SK-N-SH (cell line): ENCODE results near the gene CIDEA. TPM values are rescaled to one million over a fixed set of nuclear protein-coding genes. Genes with fewer than 3 reads are reported as not detected.
A peak's percentile ranks its signal among the peaks of the same experiment; 100 is the strongest.

Experiments
- CTCF ChIA-PET: fragments of 300-600, 350-600 bp; formaldehyde crosslinking; extraction: SDS; loops from one replicate; lab custom pipeline; 2021; lab: Yijun Ruan, JAX
- POLR2A ChIA-PET: fragments of 350-600 bp; sonication (Branson Sonifier 250); formaldehyde crosslinking; extraction: SDS; loops from one replicate; lab custom pipeline; 2020; ENCODE audit warnings: antibody characterized with exemption, inconsistent platforms; lab: Yijun Ruan, JAX
- DNase-seq: peaks from one replicate; pipeline ENCODE4 v3.0.0; 2012
- H2AFZ ChIP-seq: fragments of 200-600 bp; sonication (generic); 2 replicates; pipeline ENCODE4 v1.8.1; 2016; ENCODE audit warnings: antibody characterized with exemption, mild to moderate bottlenecking, low read depth
- H3F3A ChIP-seq: fragments of 200-600 bp; sonication (generic); replicated peaks from 2 replicates; pipeline ENCODE3; 2016; ENCODE audit warnings: antibody characterized with exemption, mild to moderate bottlenecking; ENCODE audit not compliant: insufficient read depth
- H3K27ac ChIP-seq, 2 experiments: fragments of 200-500 bp in 1 of 2; fragments of 200-600 bp in 1 of 2; sonication (Bioruptor generic) in 1 of 2; sonication (generic), shearing (Covaris generic) in 1 of 2; 2 replicates each; pipeline versions ENCODE4 v1.5.1 to v1.6.1; 2014 to 2016; ENCODE audit warnings: low read depth in 2 of 2, inconsistent platforms in 1 of 2, low read length in 1 of 2, mild to moderate bottlenecking in 1 of 2, mixed read lengths in 1 of 2
- H3K27me3 ChIP-seq: fragments of 200-600 bp; sonication (generic), shearing (Covaris generic); 2 replicates; pipeline ENCODE4 v1.6.1; 2016; ENCODE audit warnings: mixed run types; ENCODE audit not compliant: insufficient read depth
- H3K36me3 ChIP-seq, 2 experiments: fragments of 200-500 bp in 1 of 2; fragments of 200-600 bp in 1 of 2; sonication (Bioruptor generic) in 1 of 2; sonication (generic) in 1 of 2; replicated peaks in 1 of 2; 2 replicates each; pipeline versions ENCODE3 to v1.5.1; 2014 to 2016; ENCODE audit warnings: low read length in 1 of 2, mild to moderate bottlenecking in 1 of 2; ENCODE audit not compliant: insufficient read depth in 2 of 2, control insufficient read depth in 1 of 2
- H3K4me1 ChIP-seq, 2 experiments: fragments of 200-500 bp in 1 of 2; fragments of 200-600 bp in 1 of 2; sonication (Bioruptor generic) in 1 of 2; sonication (generic), shearing (Covaris generic) in 1 of 2; 2 replicates each; pipeline versions ENCODE4 v1.5.1 to v1.6.1; 2014 to 2016; ENCODE audit warnings: low read depth in 1 of 2, low read length in 1 of 2, mixed run types in 1 of 2; ENCODE audit not compliant: insufficient read depth in 2 of 2, control insufficient read depth in 1 of 2
- H3K4me2 ChIP-seq: fragments of 200-600 bp; sonication (generic), shearing (Covaris generic); 2 replicates; pipeline ENCODE4 v1.6.1; 2017; ENCODE audit warnings: mixed run types
- H3K4me3 ChIP-seq, 2 experiments: fragments of 200-500 bp in 1 of 2; fragments of 200-600 bp in 1 of 2; sonication (Bioruptor generic) in 1 of 2; sonication (generic), shearing (Covaris generic) in 1 of 2; 2 replicates each; pipeline versions ENCODE4 v1.5.1 to v1.8.1; 2014 to 2016; ENCODE audit warnings: low read depth in 2 of 2, inconsistent platforms in 1 of 2, low read length in 1 of 2, mild to moderate bottlenecking in 1 of 2, mixed read lengths in 1 of 2, moderate library complexity in 1 of 2
- H3K79me2 ChIP-seq: fragments of 200-600 bp; sonication (generic); 2 replicates; pipeline ENCODE4 v1.8.1; 2017; ENCODE audit warnings: mild to moderate bottlenecking; ENCODE audit not compliant: insufficient read depth
- H3K9ac ChIP-seq: fragments of 200-600 bp; sonication (generic); 2 replicates; pipeline ENCODE4 v1.6.1; 2017; ENCODE audit warnings: mixed run types
- H3K9me2 ChIP-seq: fragments of 200-600 bp; sonication (generic); 2 replicates; pipeline ENCODE4 v1.6.1; 2017; ENCODE audit warnings: mixed run types
- H3K9me3 ChIP-seq: fragments of 200-600 bp; sonication (generic); 2 replicates; pipeline ENCODE4 v1.6.1; 2017; ENCODE audit warnings: mixed run types, mild to moderate bottlenecking, moderate library complexity
- H4K20me1 ChIP-seq: fragments of 200-600 bp; sonication (generic); 2 replicates; pipeline ENCODE4 v1.6.1; 2017; ENCODE audit warnings: mild to moderate bottlenecking, mixed run types; ENCODE audit not compliant: insufficient read depth
- EP300 ChIP-seq, 2 experiments: IDR thresholded peaks; 2 replicates each; pipeline versions ENCODE4 v1.4.0 to v1.6.1; 2012; ENCODE audit warnings: borderline replicate concordance in 1 of 2, low read depth in 1 of 2, low read length in 1 of 2
- EZH2phosphoT487 ChIP-seq: fragments of 200-600 bp; sonication (generic); IDR thresholded peaks from 2 replicates; pipeline ENCODE4 v1.6.1; 2017; ENCODE audit warnings: low read depth, mixed run types, mild to moderate bottlenecking, antibody characterized with exemption, moderate library complexity, borderline replicate concordance
- FOSL2 ChIP-seq: IDR thresholded peaks from 2 replicates; pipeline ENCODE4 v1.4.0; 2012; ENCODE audit warnings: low read depth, mild to moderate bottlenecking, moderate library complexity, borderline replicate concordance
- NRF1 ChIP-seq: IDR thresholded peaks from 2 replicates; pipeline ENCODE4 v1.6.1; 2012; ENCODE audit warnings: low read depth, mild to moderate bottlenecking, low read length
- POLR2AphosphoS5 ChIP-seq: IDR thresholded peaks from 2 replicates; pipeline ENCODE4 v1.6.1; 2012; ENCODE audit warnings: low read depth, low read length
- RCOR1 ChIP-seq: fragments of 150-350 bp; IDR thresholded peaks from 2 replicates; pipeline ENCODE4 v1.6.1; 2017; ENCODE audit warnings: antibody characterized with exemption, low read length
- RXRA ChIP-seq: IDR thresholded peaks from 2 replicates; pipeline ENCODE4 v1.4.0; 2012; ENCODE audit warnings: low read depth, mild to moderate bottlenecking, borderline replicate concordance
- SIN3A ChIP-seq: IDR thresholded peaks from 2 replicates; pipeline ENCODE4 v1.6.1; 2012; ENCODE audit warnings: low read depth, mild to moderate bottlenecking, low read length, moderate library complexity, borderline replicate concordance
- TAF1 ChIP-seq: IDR thresholded peaks from 2 replicates; pipeline ENCODE4 v1.6.1; 2012; ENCODE audit warnings: low read depth, mild to moderate bottlenecking, low read length, moderate library complexity, borderline replicate concordance
- TCF12 ChIP-seq: IDR thresholded peaks from 2 replicates; pipeline ENCODE4 v1.4.0; 2012
- YY1 ChIP-seq: IDR thresholded peaks from 2 replicates; pipeline ENCODE4 v1.4.0; 2012; ENCODE audit warnings: low read depth, mild to moderate bottlenecking
- WGBS: methylation state at CpG from one replicate; pipeline ENCODE4 v1.1.6; 2017; ENCODE audit warnings: low lambda C conversion rate; 5-methylcytosine and 5-hydroxymethylcytosine counted together
- polyA plus RNA-seq, 3 experiments: library from polyadenylated mRNA; depleted of rRNA; stranded (reverse); fragments of >200 nt; gene quantifications; 2 replicates each; pipeline ENCODE4 v1.2.3, GENCODE V29; 2012
- TF ChIP-seq, protein P1 (sequence below): IDR thresholded peaks from 2 replicates; pipeline ENCODE4 v1.6.1; 2012; ENCODE audit warnings: mild to moderate bottlenecking, low read depth, low read length, moderate library complexity
- TF ChIP-seq, protein P2 (sequence below): fragments of 150-350 bp; IDR thresholded peaks from 2 replicates; pipeline ENCODE4 v1.6.1; 2017; ENCODE audit warnings: antibody characterized with exemption, low read length, low read depth, borderline replicate concordance
- TF ChIP-seq, protein P3 (sequence below): IDR thresholded peaks from 2 replicates; pipeline ENCODE4 v1.4.0; 2012; ENCODE audit warnings: low read depth, borderline replicate concordance
- TF ChIP-seq, protein P4 (sequence below): IDR thresholded peaks from 2 replicates; pipeline ENCODE4; 2012
- TF ChIP-seq, protein P5 (sequence below): IDR thresholded peaks from 2 replicates; pipeline ENCODE4 v1.4.0; 2012; ENCODE audit warnings: low read depth
- TF ChIP-seq, protein P6 (sequence below): fragments of 200-600 bp; sonication (generic); IDR thresholded peaks from 2 replicates; pipeline ENCODE4 v1.6.1; 2017; ENCODE audit warnings: antibody characterized with exemption, mild to moderate bottlenecking, moderate library complexity

The CIDEA gene
- polyA plus RNA-seq, 1 of the 3 experiments (the other 2 are of a cell fraction): not detected

DNA sequence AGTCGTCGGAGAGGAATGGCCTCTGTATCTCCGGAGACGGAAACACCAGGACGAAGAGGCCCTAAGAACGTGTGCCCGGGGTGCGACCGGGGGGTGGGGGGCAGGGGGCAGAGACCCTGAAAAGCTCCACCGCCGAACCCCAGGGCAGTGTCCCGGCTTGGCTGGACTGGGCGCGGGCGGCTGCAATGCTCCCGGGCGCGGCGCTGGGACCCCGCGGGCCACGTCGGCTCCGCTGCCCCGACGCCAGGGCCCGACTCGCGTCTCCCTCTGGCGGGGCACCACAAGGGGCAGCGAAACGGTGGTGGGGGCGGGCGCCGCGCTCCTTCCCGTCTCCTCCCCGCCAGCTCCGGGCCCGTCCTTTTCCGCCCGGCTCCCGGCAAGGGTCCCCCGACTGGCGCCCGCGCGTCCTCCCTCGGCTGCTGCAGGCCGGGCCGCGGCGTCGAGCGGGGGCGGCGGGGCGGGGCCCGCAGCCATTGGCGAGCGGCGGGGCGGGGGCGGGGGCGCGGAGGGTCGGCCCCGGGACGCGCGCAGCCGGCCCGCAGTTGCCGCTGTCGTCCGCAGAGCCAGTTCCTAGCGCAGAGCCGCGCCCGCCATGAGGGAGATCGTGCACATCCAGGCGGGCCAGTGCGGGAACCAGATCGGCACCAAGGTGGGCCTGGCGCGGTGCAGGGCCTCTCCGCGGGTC, 53.7 kb downstream of the CIDEA start, which contains the start of gene TUBB6:
TSS of gene TUBB6 (plus strand) at position 541 of the 685 bp plus-strand sequence. CDS start at position 593, 52 bp downstream.
- Histone ChIP-seq H4K20me1 (0 out of 2 replicates have a peak, but pooled peaks cover 4% of the 10 kb centered on the region), H3K4me1 (peaks cover 3 to 9% of the 10 kb centered on the region in 2 experiments; a peak in 2 of 4 replicates), H3K27me3 (no peaks in the 10 kb centered on the region), H3F3A (peaks cover 21% of the 10 kb centered on the region), H3K9ac (peak within 1 kb of the TSS; percentile 99), H3K9me3 (peaks cover 14% of the 10 kb centered on the region), H3K9me2 (no peaks in the 10 kb centered on the region), H2AFZ (peak within 1 kb of the TSS; percentile 81), H3K4me2 (peak within 1 kb of the TSS; percentile 84), H3K36me3 (peaks cover 7 to 36% of the 10 kb centered on the region in 2 experiments), H3K27ac (peak within 1 kb of the TSS; percentile 70 to 93), H3K79me2 (peaks cover 58% of the 10 kb centered on the region), H3K4me3 (peak within 1 kb of the TSS; percentile 71 to 84)
- 0% methylated on average over 4 of the region's 88 CpGs for WGBS
- TF ChIP-seq RXRA: no peak
- TF ChIP-seq, protein P1, sequence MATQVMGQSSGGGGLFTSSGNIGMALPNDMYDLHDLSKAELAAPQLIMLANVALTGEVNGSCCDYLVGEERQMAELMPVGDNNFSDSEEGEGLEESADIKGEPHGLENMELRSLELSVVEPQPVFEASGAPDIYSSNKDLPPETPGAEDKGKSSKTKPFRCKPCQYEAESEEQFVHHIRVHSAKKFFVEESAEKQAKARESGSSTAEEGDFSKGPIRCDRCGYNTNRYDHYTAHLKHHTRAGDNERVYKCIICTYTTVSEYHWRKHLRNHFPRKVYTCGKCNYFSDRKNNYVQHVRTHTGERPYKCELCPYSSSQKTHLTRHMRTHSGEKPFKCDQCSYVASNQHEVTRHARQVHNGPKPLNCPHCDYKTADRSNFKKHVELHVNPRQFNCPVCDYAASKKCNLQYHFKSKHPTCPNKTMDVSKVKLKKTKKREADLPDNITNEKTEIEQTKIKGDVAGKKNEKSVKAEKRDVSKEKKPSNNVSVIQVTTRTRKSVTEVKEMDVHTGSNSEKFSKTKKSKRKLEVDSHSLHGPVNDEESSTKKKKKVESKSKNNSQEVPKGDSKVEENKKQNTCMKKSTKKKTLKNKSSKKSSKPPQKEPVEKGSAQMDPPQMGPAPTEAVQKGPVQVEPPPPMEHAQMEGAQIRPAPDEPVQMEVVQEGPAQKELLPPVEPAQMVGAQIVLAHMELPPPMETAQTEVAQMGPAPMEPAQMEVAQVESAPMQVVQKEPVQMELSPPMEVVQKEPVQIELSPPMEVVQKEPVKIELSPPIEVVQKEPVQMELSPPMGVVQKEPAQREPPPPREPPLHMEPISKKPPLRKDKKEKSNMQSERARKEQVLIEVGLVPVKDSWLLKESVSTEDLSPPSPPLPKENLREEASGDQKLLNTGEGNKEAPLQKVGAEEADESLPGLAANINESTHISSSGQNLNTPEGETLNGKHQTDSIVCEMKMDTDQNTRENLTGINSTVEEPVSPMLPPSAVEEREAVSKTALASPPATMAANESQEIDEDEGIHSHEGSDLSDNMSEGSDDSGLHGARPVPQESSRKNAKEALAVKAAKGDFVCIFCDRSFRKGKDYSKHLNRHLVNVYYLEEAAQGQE: 0 out of 2 replicates have a peak, but pooled peaks have one; percentile 12
- no peak for TF ChIP-seq NRF1
- TF ChIP-seq FOSL2: no peak
- TF ChIP-seq, protein P2, sequence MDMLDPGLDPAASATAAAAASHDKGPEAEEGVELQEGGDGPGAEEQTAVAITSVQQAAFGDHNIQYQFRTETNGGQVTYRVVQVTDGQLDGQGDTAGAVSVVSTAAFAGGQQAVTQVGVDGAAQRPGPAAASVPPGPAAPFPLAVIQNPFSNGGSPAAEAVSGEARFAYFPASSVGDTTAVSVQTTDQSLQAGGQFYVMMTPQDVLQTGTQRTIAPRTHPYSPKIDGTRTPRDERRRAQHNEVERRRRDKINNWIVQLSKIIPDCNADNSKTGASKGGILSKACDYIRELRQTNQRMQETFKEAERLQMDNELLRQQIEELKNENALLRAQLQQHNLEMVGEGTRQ: no peak
- peak; percentile 73 for TF ChIP-seq POLR2AphosphoS5
- TF ChIP-seq YY1: no peak
- TF ChIP-seq, protein P3, sequence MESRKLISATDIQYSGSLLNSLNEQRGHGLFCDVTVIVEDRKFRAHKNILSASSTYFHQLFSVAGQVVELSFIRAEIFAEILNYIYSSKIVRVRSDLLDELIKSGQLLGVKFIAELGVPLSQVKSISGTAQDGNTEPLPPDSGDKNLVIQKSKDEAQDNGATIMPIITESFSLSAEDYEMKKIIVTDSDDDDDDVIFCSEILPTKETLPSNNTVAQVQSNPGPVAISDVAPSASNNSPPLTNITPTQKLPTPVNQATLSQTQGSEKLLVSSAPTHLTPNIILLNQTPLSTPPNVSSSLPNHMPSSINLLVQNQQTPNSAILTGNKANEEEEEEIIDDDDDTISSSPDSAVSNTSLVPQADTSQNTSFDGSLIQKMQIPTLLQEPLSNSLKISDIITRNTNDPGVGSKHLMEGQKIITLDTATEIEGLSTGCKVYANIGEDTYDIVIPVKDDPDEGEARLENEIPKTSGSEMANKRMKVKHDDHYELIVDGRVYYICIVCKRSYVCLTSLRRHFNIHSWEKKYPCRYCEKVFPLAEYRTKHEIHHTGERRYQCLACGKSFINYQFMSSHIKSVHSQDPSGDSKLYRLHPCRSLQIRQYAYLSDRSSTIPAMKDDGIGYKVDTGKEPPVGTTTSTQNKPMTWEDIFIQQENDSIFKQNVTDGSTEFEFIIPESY: no peak
- no peak for TF ChIP-seq EZH2phosphoT487
- no peak for TF ChIP-seq SIN3A
- TF ChIP-seq EP300 (IDR thresholded peaks at IDR 0.05; ENCODE audit: borderline replicate concordance in 1 of 2, low read depth in 1 of 2, low read length in 1 of 2): no peak
- no peak for TF ChIP-seq TCF12
- TF ChIP-seq, protein P4, sequence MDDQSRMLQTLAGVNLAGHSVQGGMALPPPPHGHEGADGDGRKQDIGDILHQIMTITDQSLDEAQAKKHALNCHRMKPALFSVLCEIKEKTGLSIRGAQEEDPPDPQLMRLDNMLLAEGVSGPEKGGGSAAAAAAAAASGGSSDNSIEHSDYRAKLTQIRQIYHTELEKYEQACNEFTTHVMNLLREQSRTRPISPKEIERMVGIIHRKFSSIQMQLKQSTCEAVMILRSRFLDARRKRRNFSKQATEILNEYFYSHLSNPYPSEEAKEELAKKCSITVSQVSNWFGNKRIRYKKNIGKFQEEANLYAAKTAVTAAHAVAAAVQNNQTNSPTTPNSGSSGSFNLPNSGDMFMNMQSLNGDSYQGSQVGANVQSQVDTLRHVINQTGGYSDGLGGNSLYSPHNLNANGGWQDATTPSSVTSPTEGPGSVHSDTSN: no peak
- peak; percentile 81; the same call in 1 of the 2 replicates for TF ChIP-seq TAF1
- TF ChIP-seq RCOR1: no peak
- TF ChIP-seq, protein P5, sequence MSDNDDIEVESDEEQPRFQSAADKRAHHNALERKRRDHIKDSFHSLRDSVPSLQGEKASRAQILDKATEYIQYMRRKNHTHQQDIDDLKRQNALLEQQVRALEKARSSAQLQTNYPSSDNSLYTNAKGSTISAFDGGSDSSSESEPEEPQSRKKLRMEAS: no peak
- TF ChIP-seq, protein P6, sequence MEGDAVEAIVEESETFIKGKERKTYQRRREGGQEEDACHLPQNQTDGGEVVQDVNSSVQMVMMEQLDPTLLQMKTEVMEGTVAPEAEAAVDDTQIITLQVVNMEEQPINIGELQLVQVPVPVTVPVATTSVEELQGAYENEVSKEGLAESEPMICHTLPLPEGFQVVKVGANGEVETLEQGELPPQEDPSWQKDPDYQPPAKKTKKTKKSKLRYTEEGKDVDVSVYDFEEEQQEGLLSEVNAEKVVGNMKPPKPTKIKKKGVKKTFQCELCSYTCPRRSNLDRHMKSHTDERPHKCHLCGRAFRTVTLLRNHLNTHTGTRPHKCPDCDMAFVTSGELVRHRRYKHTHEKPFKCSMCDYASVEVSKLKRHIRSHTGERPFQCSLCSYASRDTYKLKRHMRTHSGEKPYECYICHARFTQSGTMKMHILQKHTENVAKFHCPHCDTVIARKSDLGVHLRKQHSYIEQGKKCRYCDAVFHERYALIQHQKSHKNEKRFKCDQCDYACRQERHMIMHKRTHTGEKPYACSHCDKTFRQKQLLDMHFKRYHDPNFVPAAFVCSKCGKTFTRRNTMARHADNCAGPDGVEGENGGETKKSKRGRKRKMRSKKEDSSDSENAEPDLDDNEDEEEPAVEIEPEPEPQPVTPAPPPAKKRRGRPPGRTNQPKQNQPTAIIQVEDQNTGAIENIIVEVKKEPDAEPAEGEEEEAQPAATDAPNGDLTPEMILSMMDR: no peak
- POLR2A ChIA-PET: no interaction called here
- CTCF ChIA-PET: interaction anchor here (1.2 to 1.4 kb wide), 2 partner anchors 20 to 36 kb away, joined by 3 to 6 read pairs; no protein-coding TSS in a partner anchor
- DNase-seq: peak; percentile 90
